Frontal cortex (tissue), 4 donors: ENCODE results near the gene CNN3. TPM values are rescaled to one million over a fixed set of nuclear protein-coding genes. Genes with fewer than 3 reads are reported as not detected.

Source experiments
- DNase-seq, 2 donors: peaks; one replicate each; pipeline ENCODE4 v3.0.0; 2012; ENCODE audit warnings: low spot score in 2 of 2
- FAIRE-seq: peaks from 2 replicates; lab custom pipeline; 2012; peaks lifted over from hg19 to GRCh38; lab: Jason Lieb, UNC
- total RNA-seq: library from RNA; depleted of rRNA; stranded (reverse); fragments of >200 nt; gene quantifications from one replicate; pipeline ENCODE4 v1.2.3, GENCODE V29; 2014
- donor health status: control.
- donor health status: control.
- donor health status: control.

CNN3 gene
- total RNA-seq, result 171 TPM

DNA sequence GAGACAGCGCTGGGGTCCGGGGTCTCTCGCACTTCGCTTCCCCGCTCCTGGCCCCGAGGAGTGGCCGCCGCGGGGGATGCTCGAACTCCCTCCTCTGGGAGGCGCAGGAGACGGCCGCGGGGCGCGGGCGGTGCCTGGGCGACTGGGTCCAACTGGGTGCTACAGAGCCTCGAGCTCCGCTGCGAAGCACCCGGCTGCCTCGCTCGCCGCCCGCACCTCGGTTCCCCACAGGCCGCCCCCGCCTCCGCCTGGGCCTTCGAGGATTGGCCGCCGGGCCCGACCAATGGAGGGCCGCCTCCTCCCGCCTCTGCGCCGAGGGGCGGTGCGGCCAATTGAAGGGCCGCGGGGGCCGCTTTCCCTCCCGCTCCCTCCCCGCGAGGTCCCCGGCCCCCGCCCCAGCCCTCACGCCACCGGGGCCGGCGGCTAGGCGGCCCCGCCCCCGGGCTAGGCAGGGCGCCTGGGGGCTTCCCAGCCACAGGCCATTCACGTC lies at the start of gene CNN3:
CNN3 (minus strand) TSS at position 196 of the 490 bp plus-strand sequence. CDS start 216 bp downstream, outside the sequence.
- FAIRE-seq (no peak), DNase-seq (peak; percentile 94 to 96)

DNA sequence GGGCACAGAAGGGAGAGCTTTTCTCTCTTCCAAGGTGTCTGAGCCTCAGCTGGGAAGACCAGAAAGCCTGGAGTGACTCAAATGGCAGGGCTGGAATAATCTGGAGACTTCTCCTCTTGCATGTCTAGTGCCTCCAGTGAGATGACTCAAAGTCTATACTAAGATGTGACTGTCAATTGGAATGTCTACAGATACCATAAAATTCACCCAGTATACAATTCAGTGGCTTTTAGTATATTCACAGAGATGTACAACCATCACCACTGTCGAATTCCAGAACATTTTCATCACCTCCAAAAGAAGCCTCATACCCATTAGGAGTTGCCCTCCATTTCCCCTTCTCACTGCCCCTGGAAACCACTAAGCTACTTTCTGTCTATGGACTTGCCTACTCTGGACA lies 47.9 kb upstream of the CNN3 start:
- DNase-seq, result no peak
- FAIRE-seq, result no peak

DNA sequence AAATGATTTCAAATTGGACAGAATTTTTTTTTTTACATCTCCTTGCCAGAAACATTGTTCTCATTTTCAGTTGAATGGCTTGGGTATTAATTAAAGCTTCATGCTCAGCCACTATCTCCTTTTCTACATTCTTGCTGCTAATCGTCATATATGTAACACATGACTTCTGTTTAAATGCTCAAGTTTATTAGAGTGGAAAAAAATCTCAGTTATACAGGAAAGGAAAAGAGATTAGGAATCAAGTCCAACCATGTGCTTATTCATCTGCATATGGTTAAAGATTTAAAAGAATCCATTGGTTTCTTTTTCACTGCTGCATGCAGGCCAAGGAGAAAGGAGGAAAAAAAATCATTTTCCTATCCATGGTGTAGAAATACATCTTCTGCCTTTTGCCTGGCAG lies 47.3 kb upstream of the CNN3 start:
- no peak for FAIRE-seq
- DNase-seq, result no peak

DNA sequence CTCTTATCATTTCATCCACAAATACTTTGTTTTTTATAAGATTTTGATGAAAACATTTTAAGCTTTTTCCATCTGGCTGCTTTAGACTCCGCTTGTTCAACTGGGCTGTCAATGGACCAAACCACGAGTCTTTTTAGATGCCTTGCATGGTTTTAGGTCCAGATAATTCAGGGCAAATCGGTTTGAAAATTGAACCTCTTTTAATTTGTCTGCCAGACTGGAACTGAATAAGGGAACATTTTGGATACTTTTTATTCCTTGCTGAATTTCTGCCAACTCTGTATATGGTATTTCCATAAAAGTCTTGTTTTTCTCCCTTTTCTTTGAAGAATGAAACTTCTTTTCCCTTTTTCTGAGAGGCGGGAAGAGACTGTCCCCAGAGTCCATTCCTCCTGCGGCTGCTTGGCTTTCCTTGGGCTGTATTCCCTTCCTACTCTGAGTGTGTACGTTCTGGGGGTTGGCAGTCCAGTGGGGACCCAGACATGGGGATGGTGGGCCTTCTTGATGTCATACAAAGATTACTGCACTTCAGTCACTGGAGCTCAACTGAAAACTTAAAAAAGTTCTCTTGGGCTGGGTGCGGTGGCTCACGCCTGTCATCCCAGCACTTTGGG lies 46.5 kb upstream of the CNN3 start:
- no peak for FAIRE-seq
- no peak for DNase-seq

DNA sequence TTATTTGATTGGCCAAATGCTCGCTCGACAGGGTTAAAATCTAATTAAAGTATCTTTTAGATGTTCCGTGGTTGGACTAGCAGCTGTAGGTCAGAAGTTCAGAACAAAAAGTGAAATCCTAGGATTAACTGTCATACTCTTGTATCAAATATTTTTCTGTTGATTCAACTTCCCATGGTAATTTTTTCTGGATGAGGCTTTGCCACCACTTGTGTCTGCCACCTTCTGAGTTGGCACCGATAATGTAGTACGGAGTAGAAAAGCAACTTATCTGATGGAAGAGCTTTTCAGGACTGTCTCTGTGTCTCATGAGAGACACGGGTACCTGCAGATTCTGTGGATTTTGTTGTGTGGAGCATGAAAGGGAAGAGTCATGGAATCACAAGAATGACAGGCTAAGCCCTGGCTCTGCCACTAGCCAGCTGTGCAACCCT lies 44.6 kb upstream of the CNN3 start:
- no peak for DNase-seq
- FAIRE-seq, result no peak

DNA sequence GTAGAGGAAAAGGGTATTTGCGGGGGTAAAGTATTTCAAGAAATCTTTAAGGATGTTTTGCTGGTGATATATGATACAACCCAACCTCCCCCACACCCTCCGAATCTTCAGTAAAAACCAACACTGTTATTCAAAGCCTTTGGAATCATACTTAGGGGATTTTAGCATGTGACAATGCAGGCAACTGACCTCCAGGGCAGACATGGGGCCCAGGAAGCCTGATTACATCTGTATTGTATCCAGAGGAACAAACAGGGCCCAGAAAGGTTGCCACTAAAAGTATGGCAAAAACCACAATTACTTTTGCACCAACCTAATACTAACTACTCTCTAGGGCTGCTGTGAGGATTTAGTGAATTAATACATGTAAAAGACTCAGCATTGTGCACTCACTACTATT lies 43.9 kb upstream of the CNN3 start:
- no peak for DNase-seq
- FAIRE-seq, result no peak

DNA sequence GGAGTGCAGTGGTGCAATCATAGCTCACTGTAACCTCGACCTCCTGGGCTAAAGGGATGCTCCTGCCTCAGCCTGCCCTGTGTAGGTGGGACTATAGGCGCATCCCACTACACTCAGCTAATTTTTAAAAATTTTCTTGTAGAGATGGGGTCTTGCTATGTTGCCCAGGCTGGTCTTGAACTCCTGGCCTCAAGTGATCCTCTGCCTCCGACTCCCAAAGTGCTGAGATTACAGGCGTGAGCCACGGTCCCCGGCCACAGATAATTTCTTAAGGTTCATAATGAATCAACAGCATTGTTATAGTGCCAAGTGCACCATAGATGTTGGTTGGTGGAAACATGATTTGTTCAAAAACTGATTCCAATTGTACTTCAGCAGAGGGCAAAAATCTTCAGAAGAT lies 42.2 kb upstream of the CNN3 start:
- FAIRE-seq (no peak), DNase-seq (no peak)

DNA sequence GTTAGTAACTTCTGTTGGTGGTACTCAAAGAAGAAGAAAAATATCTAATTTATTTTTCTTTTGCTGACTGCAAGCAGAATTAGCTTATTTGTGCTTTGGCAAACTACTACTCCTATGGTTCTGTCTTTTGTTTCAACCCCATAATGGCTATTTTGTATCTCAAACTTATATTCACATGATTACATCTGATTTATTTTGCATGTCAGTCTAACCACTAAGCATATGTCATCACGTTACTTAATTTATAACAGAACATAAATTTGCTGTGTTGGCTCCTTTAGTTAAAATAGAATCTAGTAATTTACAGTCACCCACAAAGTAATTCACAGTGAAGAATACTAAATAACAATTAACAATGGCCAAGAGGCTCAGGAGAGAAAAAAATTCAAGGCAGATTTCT lies 39.1 kb upstream of the CNN3 start:
- no peak for FAIRE-seq
- no peak for DNase-seq

DNA sequence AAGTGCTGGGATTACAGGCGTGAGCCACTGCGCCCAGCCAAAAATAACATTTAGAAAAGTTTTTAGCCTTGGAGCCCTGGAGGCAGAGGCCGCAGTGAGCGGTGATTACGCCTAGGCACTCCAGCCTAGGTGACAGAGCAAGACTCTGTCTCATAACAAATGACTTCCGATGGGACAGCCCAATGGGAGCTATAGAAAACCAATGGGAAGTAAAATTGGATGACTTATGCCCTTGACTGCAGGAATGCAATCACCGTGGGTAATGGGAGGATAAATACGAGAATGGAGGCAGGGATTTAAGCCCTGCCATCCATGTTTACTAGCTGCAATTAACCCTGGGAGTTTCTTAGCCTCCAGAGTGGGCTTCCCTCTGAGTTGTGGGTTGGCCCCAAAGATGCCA lies 37.0 kb upstream of the CNN3 start:
- DNase-seq, result no peak
- no peak for FAIRE-seq

DNA sequence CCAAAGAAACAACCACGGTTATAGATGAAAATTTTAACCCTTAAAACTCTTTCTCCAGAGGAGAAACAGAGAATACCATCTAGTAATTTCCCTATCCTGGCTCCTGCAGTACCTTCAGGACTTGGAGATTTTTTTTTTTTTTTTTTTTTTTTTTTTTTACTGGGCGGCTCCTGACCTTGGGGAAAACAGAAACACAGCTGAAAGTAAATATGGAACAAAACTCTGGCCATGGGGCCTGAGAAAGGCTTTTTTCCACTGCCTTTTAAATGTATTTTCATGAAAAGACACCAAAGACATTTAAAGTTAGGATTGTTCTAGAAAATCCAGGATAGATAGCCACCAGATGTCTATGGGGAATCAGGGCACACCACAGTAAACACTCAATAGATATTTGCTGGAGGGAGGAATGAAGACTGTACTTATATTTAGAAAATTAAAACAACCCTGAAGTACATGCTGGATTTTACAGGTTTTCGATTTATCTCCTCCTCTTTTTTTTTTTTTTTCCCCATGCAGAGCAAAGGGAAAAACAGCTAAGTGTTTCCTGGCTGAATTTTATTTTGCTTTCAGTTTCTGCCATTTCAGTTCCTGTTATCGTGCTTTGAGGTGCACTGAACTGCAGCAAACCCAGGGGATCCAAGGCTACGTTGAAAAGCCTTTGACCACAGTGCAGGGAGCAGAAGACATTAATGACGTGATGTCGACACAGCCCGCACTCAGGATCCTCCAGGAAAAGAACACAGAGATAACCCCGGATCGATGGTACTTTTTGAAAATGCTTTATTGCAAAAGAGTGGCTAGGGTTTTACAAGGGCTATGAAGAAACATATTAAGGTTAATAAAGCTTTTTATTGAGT lies 35.7 kb upstream of the CNN3 start:
- peak in 1 of 2 donors; percentile 9 for DNase-seq
- FAIRE-seq, result no peak

DNA sequence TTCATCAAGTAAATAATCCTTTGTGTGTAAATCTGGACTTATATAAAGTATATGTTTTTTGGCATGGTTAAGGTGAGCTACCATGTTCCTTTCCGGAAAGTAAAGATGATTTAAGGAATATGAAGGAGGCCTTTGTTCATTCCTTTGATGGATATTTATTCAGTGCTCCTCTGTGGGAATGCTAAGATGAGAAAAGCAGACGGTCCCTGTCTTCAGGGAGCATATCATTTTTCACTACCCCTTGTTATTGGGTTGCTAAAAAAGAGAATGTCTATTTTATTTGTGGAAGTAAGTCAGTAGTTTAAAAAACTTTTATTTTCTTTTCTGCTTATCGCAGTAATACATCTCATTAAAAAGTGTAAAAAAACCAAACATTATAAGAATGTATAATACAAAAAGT lies 35.1 kb upstream of the CNN3 start:
- FAIRE-seq (no peak), DNase-seq (no peak)

DNA sequence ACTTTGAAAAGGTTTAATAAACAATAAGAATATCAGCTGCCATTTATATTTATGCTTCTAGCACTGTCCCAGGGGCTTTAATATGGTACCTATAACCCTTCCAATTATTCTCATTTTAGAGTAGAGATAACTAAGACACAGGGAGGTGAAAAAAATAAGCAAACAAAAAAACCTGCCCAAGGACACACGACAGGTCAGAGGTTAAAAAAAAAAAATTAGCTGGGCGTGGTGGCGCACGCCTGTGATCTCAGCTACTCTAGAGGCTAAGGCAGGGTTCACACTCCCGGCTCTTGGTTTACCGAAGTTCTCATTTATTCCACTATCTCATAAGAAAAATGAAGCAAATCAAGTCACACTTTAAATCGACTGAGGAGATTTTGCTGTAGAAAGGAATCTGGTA lies 34.7 kb upstream of the CNN3 start:
- FAIRE-seq (no peak), DNase-seq (no peak)

DNA sequence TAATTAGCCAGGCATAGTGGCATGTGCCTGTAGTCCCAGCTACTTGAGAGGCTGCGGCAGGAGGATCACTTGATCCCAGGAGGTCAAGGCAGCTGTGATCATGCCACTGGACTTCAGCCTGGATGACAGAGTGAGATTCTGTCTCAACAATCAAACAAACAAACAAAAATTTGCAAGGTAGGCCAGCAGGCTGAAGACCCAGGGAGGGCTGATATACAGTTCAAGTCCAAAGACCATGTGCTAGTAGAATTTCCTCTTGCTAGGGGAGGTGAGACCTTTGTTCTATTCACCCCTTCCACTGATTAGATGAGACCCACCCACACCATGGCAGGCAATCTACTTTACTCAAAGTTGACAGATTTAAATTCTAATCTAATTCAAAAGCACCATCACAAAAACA lies 31.2 kb upstream of the CNN3 start:
- FAIRE-seq (no peak), DNase-seq (no peak)

DNA sequence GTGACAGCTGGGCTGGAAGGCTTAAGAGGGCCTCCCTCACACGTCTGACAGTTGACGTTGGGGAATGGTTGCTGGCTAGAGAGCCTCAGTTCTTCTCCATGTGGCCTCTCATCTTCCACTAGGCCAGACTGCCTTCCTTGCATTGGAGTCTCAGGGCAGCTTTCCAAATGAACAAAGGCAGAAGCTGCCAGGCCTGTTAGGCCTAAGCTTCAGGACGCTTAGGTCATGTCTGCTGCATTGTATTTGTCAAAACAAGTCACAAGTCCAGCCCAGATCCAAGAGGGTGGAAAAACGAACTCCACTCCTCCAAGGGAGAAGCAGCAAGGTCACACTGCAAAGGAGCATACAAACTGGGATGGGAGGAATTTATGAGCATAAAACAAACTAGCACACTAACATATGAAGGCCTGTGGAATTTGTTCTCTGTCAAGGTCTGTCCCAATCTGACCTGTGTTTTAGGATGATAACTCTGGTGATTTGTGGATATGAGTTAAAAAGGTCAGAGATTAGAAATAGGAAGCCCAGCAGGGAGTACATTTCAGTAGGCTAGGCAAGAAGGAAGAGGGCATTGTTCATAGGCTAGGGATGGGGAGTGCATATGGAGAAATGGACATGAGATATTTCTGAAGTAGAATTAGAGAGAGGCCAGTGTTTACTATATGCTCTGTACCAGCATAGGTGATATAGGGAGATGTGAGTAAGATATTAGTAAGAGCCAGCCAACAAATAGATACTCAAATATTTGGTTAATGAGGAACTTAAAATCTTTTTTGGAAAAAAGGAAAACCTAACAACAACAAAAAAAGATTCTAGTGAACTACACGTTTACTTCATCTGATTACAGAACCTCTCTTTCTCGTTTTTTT lies 29.1 kb upstream of the CNN3 start:
- FAIRE-seq, result no peak

DNA sequence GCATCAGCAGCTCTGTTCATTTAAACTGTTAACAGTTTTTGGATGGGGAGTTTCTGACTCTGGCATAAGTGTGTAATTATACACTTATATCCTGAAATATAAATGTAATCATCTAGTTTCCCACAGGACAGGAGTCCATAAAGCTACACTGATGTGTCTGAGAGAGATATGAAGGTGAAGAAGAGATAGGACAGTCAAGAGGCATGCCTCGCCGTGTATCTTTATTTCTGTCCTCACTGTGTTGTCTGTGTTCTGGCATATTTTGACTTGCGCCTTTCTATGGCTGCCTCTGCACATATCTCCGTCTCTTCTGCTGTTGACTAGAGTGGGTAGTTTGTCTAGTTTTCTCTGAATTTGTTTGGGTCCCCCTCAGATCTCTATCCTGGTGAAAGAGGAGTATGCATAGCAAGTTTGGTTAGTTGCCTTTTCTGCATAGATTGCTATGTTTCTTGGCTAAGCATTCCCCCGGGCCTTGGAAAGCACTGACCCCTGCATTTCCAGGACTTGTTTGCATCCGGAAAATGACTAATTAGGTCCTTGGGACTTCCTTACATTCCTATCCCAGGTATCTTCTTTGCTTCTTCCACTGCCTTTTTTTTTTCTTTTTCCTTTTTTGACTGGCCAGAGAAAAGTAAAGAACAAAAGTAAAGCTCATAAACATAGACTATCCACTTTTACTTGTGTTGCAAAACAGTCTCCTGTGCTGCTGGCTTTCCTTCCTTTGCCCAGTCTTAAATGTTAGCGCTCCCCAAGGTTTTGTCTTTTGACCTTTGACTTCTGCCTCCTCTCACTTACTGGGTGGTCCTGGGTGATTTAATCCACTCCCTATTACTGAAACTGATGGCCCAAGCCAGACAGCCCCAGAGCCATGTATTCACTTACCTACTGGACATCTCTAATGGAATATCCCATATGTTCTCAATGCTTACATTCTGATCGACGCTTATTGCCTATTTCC lies 27.6 kb upstream of the CNN3 start:
- DNase-seq, result no peak
- FAIRE-seq, result no peak

More for the DNA sequence above, 29.1 kb upstream of the CNN3 start:
- DNase-seq, result no peak

DNA sequence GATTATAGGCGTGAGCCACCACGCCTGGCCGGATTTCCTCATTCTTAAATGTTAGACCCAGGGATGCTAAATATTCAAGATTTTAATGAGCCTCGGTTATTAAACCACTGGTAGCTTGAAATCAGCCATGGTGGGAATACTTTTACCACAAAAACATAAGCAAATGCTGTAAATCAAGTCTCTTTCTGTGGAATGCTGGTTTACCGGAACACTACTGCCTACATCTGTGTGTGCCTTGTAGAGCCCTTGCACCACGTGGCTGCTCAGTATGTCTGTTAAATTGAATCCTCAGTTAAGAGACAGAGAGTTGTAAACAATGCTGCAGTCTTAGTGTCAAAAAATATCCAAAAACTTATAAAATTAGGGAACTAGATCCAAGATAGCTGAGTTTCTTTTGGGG lies 26.8 kb upstream of the CNN3 start:
- no peak for FAIRE-seq

DNA sequence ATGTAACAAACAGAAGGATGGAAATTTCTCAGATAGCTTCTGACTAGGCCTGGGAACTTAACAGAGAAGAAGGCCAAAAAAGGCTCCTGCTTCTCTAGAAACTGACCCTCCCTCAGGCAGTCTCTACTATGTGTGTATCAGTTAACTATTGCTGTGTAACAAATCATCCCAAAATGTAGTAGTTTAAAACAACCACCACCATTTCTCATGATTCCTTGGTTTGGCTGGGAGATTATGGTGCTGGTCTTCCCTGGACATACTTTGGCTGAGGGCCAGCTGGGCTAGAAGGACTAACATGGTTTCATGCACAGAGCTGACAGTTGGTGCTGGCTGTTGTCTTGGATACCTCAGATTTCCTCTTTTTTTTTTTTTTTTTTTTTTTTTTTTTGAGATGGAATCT lies 26.2 kb upstream of the CNN3 start:
- DNase-seq, result no peak
- no peak for FAIRE-seq

More for the DNA sequence above, 26.8 kb upstream of the CNN3 start:
- DNase-seq, result no peak

DNA sequence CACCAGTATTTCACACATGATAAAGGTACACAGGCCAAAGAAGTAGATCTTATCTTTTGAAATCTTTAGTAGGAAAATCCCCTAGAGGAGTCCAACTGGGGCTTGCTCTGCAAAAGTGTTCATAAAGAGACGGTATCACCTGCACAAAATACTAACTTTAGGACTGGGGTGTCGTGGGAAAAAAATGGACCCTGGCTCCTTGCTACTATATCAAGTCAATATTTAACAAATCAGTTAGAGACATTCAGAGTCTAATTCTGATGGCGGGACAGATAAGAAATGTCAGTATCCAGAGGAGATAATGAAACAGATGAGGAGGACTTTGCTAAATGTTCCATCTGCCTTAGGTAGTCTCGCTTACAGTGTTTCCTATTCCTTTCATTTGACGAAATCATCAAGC lies 25.6 kb upstream of the CNN3 start:
- FAIRE-seq (no peak), DNase-seq (no peak)

DNA sequence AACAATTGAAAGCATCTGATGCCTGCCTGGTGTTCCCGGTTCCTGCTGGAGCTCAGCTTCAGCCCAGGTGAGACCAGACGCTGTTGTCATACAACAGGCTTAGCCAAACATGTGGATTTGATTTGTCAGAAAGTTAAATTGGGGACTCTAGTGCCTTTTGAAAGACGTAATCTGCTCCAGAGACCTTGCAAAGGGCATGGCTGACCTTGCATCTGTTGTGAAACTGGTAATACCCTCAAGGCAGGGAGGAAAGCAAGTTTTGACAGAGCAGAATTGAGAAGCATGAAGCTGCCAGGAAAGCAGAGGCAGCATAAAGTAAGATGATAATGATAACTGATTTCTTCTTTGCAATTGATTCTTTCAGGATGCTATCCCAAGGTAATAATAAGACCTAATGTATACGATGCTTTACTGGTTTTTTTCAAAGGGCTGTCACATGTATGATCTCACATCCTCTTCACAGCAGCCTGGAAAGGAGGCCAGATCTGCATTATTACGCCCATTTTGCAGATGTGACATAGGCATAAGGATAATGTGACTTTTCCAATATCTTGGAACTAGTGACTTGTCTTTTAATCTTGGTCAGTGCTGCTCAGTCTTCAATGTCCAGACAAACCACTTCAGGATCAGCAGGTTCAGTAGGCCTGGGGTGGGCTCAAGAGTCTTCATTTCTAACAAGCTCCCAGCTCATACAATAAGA lies 24.7 kb upstream of the CNN3 start:
- FAIRE-seq (no peak), DNase-seq (no peak)
